Nephron (organoid): ENCODE data around the gene FBH1.
A peak's percentile ranks its signal among the peaks of the same experiment; 100 is the strongest.

ENCODE experiments used
- H3K27ac Mint-ChIP-seq, 3 experiments: 2 replicates each; pipeline ENCODE4 v1.8.0; 2020; ENCODE audit warnings: mixed read lengths in 3 of 3, mild to moderate bottlenecking in 2 of 3, moderate library complexity in 1 of 3
- H3K27me3 Mint-ChIP-seq: 2 replicates; pipeline ENCODE4 v1.8.0; 2021; ENCODE audit warnings: low read depth, mild to moderate bottlenecking, moderate library complexity, mixed read lengths
- H3K36me3 Mint-ChIP-seq: 2 replicates; pipeline ENCODE4 v1.8.0; 2020; ENCODE audit warnings: low read depth, mixed read lengths
- H3K4me1 Mint-ChIP-seq: 2 replicates; pipeline ENCODE4 v1.8.0; 2020; ENCODE audit warnings: mixed read lengths
- H3K4me3 Mint-ChIP-seq, 3 experiments: 2 replicates each; pipeline ENCODE4 v1.8.0; 2020; ENCODE audit warnings: mild to moderate bottlenecking in 3 of 3, mixed read lengths in 3 of 3, moderate library complexity in 2 of 3
- H3K9me3 Mint-ChIP-seq: 2 replicates; pipeline ENCODE4 v1.8.0; 2020; ENCODE audit warnings: mixed read lengths
- TF ChIP-seq, protein P1 (sequence below), 3 experiments: fragments of 200-600 bp; sonication (generic); IDR thresholded peaks; one replicate each; pipeline ENCODE4 v1.5.0; 2021; ENCODE audit warnings: antibody characterized with exemption in 3 of 3; ENCODE audit not compliant: unreplicated experiment in 3 of 3

The FBH1 gene

DNA sequence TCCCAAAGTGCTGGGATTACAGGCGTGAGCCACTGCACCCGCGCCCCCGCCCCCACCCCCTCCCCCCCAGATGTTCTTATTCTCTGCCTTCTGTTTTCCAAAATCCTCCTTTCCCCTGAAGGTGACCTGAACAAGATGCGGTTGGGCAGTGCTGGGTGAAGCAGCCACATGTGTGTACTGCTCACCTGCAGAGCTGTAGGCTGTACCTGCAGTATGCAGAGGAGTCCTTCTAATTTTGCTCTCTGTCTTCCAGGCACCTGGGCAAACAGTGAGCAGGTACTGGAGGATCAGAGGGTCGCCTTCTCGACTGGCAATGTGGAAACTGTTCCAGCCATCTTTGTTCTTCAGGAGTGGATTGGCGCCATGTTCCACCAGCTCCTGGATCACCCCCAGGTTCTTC lies 2.4 kb upstream of the FBH1 start:
- Mint-ChIP-seq H3K9me3 (no peaks in the 10 kb centered on the region), H3K36me3 (peaks cover 47% of the 10 kb centered on the region), H3K27me3 (no peaks in the 10 kb centered on the region), H3K4me3 (peak overlapping the region; percentile 89 to 96 (median 95)), H3K27ac (peak overlapping the region in 1 of 3 experiments; percentile 86), H3K4me1 (peaks cover 37% of the 10 kb centered on the region)
- TF ChIP-seq, protein P1, sequence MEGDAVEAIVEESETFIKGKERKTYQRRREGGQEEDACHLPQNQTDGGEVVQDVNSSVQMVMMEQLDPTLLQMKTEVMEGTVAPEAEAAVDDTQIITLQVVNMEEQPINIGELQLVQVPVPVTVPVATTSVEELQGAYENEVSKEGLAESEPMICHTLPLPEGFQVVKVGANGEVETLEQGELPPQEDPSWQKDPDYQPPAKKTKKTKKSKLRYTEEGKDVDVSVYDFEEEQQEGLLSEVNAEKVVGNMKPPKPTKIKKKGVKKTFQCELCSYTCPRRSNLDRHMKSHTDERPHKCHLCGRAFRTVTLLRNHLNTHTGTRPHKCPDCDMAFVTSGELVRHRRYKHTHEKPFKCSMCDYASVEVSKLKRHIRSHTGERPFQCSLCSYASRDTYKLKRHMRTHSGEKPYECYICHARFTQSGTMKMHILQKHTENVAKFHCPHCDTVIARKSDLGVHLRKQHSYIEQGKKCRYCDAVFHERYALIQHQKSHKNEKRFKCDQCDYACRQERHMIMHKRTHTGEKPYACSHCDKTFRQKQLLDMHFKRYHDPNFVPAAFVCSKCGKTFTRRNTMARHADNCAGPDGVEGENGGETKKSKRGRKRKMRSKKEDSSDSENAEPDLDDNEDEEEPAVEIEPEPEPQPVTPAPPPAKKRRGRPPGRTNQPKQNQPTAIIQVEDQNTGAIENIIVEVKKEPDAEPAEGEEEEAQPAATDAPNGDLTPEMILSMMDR (IDR thresholded peaks at IDR 0.05; ENCODE audit: unreplicated experiment in 3 of 3), result no peak

- TF ChIP-seq, protein P1 (IDR thresholded peaks at IDR 0.05; ENCODE audit: unreplicated experiment in 3 of 3), result no peak
- peak overlapping the region; percentile 69 to 86 (median 83) for H3K27ac Mint-ChIP-seq
- H3K27me3 Mint-ChIP-seq, result no peaks in the 10 kb centered on the region
- peaks cover 41% of the 10 kb centered on the region for H3K4me1 Mint-ChIP-seq
- H3K36me3 Mint-ChIP-seq, result peaks cover 43% of the 10 kb centered on the region
- H3K4me3 Mint-ChIP-seq, result peak overlapping the region; percentile 89 to 96 (median 95)
- H3K9me3 Mint-ChIP-seq, result no peaks in the 10 kb centered on the region
These were observed 1.7 kb upstream of the FBH1 start for GRCh38 chr10:5888351-5888750.

DNA sequence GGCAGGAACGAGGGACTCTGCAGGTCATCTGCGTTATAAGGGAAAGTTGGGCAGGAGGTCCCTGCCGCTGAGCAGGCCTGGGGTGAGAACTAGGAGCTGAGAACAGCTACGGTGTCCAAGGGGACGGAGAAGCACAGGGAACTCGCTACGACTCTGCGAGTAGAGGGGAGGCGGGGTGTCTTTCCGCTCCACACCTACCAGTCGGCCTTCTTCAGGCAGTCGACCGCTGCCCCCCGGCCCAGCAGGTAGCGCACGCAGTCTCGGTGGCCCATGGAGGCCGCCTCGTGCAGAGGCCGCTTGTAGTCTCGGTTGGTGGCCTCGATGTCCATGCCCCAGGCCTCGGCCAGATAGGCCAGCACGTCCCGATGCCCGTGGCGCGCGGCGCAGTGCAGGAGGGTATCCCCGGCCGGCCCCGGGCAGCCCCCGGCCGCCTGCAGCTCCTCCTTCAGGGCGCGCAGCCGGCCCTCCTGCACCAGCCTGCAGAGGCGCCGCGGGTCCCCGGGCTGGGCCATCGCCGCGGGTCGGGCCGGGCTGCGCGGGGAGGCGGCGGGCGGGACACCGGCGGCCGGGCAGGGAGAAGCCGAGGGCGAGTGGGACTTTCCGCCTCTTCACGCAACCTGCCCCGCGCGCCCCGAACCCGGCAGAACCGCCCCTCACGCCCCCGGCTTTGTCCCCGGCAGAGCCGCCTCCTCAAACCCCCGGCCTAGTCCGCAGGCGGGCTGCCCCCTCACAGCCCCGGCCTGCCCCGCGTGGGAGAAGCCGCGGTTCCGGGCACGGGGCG lies 1.0 kb upstream of the FBH1 start:
- no peaks in the 10 kb centered on the region for H3K9me3 Mint-ChIP-seq
- H3K36me3 Mint-ChIP-seq, result peaks cover 40% of the 10 kb centered on the region
- TF ChIP-seq, protein P1 (IDR thresholded peaks at IDR 0.05; ENCODE audit: unreplicated experiment in 3 of 3), result no peak
- H3K27ac Mint-ChIP-seq, result peak overlapping the region; percentile 69 to 86 (median 83)
- peak overlapping the region; percentile 89 to 96 (median 95) for H3K4me3 Mint-ChIP-seq
- peaks cover 45% of the 10 kb centered on the region for H3K4me1 Mint-ChIP-seq
- H3K27me3 Mint-ChIP-seq, result no peaks in the 10 kb centered on the region

- H3K4me3 Mint-ChIP-seq, result peak overlapping the region; percentile 96 to 98 (median 98)
- H3K4me1 Mint-ChIP-seq, result peaks cover 45% of the 10 kb centered on the region
- TF ChIP-seq, protein P1 (IDR thresholded peaks at IDR 0.05; ENCODE audit: unreplicated experiment in 3 of 3), result no peak
- H3K27me3 Mint-ChIP-seq, result no peaks in the 10 kb centered on the region
- peaks cover 43% of the 10 kb centered on the region for H3K36me3 Mint-ChIP-seq
- peak overlapping the region; percentile 29 to 93 (median 85) for H3K27ac Mint-ChIP-seq
- no peaks in the 10 kb centered on the region for H3K9me3 Mint-ChIP-seq
These were observed 441 bp downstream of the FBH1 start for GRCh38 chr10:5890452-5890915.

DNA sequence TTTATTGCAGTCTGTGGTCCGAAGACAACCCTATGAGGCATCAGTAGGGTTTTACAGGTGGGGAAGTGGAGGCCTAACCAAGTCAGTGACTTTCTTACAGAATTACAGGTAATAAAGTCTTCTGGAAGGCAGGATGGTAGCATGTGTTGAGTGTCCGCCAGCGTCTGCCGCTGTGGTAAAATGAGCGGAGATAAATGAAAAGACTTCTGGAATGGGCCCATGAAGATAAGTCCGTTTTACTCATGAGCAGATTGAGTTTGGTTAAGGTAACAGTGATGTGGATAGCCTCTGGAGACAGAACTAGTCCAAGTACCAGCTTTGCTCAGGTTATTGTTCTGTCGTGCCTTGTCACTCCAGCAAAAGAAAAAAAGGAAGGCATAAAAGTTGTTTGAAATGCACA lies 966 bp downstream of the FBH1 start:
- Mint-ChIP-seq H3K36me3 (peaks cover 43% of the 10 kb centered on the region), H3K4me1 (peaks cover 45% of the 10 kb centered on the region), H3K9me3 (no peaks in the 10 kb centered on the region), H3K27ac (peak overlapping the region; percentile 29 to 93 (median 85)), H3K27me3 (no peaks in the 10 kb centered on the region), H3K4me3 (peak overlapping the region; percentile 96 to 98 (median 98))
- TF ChIP-seq, protein P1 (IDR thresholded peaks at IDR 0.05; ENCODE audit: unreplicated experiment in 3 of 3), result no peak
